K562 (cell line): Measurements from ENCODE around the gene IKBKE. TPM values are rescaled to one million over a fixed set of nuclear protein-coding genes. Genes with fewer than 3 reads are reported as not detected.

Source experiments
- MGA ChIP-seq: fragments of 450-650 bp; IDR thresholded peaks from 2 replicates; pipeline ENCODE4 v1.6.1; 2016; ENCODE audit warnings: mild to moderate bottlenecking, moderate library complexity
- polyA plus RNA-seq, 8 experiments: library from polyadenylated mRNA; depleted of rRNA in 4 of 8; stranded (reverse) in 5 of 8; unstranded in 3 of 8; fragments of >200 nt; fragmentation: Nextera tagmentation in 2 of 8; fragmentation: Illumina TruSeq in 1 of 8; extraction: Ambion mirVana in 2 of 8; extraction: Trizol in 1 of 8; gene quantifications; 2 replicates each; pipeline versions ENCODE4 v1.2.1 to v1.2.3, GENCODE V29; 2011 to 2014; ENCODE audit warnings: inconsistent platforms in 1 of 8, missing spikeins in 1 of 8
- total RNA-seq, 7 experiments: library from RNA; depleted of rRNA in 6 of 7; stranded (reverse); fragments of >200 nt in 6 of 7; fragmentation: Illumina TruSeq in 2 of 7; extraction: Trizol in 2 of 7; gene quantifications; 2 replicates each; pipeline versions ENCODE4 v1.2.1 to v1.2.3, GENCODE V29; 2011 to 2021; ENCODE audit warnings: low replicate concordance in 1 of 7

Gene IKBKE
- total and polyA plus RNA-seq, 9 of the 15 experiments (the other 6 are each of a cell fraction or from before 2014, with no cell fraction given): 2.3 to 9.0 (median 4.8) TPM

- TF ChIP-seq MGA: no peak
- TF ChIP-seq, all 486 proteins: peak for 0
Measured at GRCh38 chr1:206422525-206422924, 47.8 kb upstream of the IKBKE start (continued).
